ENCODE measurements around the gene VENTX. TPM values are rescaled to one million over a fixed set of nuclear protein-coding genes. Genes with fewer than 3 reads are reported as not detected.

The VENTX gene
- total and polyA plus RNA-seq, 8 donors = 0.15 to 3.2 (median 0.51) TPM; not detected in 2

- H3K27me3 ChIP-seq = peaks cover 0 to 87% (median 30%) of the 10 kb centered on the region in 3 donors
- no peaks in the 10 kb centered on the region for H3K36me3 ChIP-seq
- H3K9me3 ChIP-seq = no peaks in the 10 kb centered on the region
- intact Hi-C loops (cut with DNase I; ENCODE audit: low total_unique reads) = no loop called here
- TF ChIP-seq CTCF (IDR thresholded peaks at IDR 0.05) = no peak
- no peak for TF ChIP-seq EP300 (IDR thresholded peaks at IDR 0.05)
- no peak for TF ChIP-seq POLR2AphosphoS5 (IDR thresholded peaks at IDR 0.05)
- no peak for TF ChIP-seq POLR2A (IDR thresholded peaks at IDR 0.05)
- H3K4me3 ChIP-seq = no peak overlapping the region
- DNase-seq = no peak
- peaks cover 0 to 10% (median 7%) of the 10 kb centered on the region in 4 donors for H3K4me1 ChIP-seq
- WGBS, 5 donors = 59 to 72% (median 71%) methylated on average over 5 to 21 of the region's 21 CpGs
- H3K27ac ChIP-seq = no peak overlapping the region
Observed at GRCh38 chr10:133249094-133249780, 11.6 kb downstream of the VENTX start.

- Histone ChIP-seq H3K27ac (no peak overlapping the region), H3K27me3 (peaks cover 0 to 77% (median 25%) of the 10 kb centered on the region in 3 donors), H3K4me1 (peaks cover 0 to 10% (median 7%) of the 10 kb centered on the region in 4 donors), H3K4me3 (no peak overlapping the region), H3K36me3 (no peaks in the 10 kb centered on the region), H3K9me3 (no peaks in the 10 kb centered on the region)
- TF ChIP-seq POLR2A (IDR thresholded peaks at IDR 0.05) (no peak), EP300 (IDR thresholded peaks at IDR 0.05) (no peak), POLR2AphosphoS5 (IDR thresholded peaks at IDR 0.05) (no peak), CTCF (IDR thresholded peaks at IDR 0.05) (no peak)
- WGBS, 5 donors = 49 to 64% (median 52%) methylated on average over 11 of the region's 11 CpGs
- no peak for DNase-seq
- intact Hi-C loops (cut with DNase I; ENCODE audit: low total_unique reads) = no loop called here
Observed at GRCh38 chr10:133249975-133250754, 12.5 kb downstream of the VENTX start.

- no peak for TF ChIP-seq POLR2AphosphoS5 (IDR thresholded peaks at IDR 0.05)
- no peak for TF ChIP-seq EP300 (IDR thresholded peaks at IDR 0.05)
- no peak for TF ChIP-seq CTCF (IDR thresholded peaks at IDR 0.05)
- TF ChIP-seq POLR2A (IDR thresholded peaks at IDR 0.05) = no peak
- Histone ChIP-seq H3K9me3 (no peaks in the 10 kb centered on the region), H3K4me1 (no peaks in the 10 kb centered on the region), H3K4me3 (no peak overlapping the region), H3K36me3 (no peaks in the 10 kb centered on the region), H3K27ac (no peak overlapping the region), H3K27me3 (peaks cover 0 to 63% (median 13%) of the 10 kb centered on the region in 3 donors)
- no peak for DNase-seq
- intact Hi-C loops (cut with DNase I; ENCODE audit: low total_unique reads) = no loop called here
- 56 to 69% (median 61%) methylated on average over 14 to 28 of the region's 28 CpGs for WGBS, 5 donors
Observed at GRCh38 chr10:133251388-133252222, 13.9 kb downstream of the VENTX start.

GRCh38 chr10:133252223-133252552, 14.5 kb downstream of the VENTX start:
- Histone ChIP-seq H3K27me3 (peaks cover 0 to 57% (median 13%) of the 10 kb centered on the region in 3 donors), H3K4me1 (peaks cover 1 to 3% (median 2%) of the 10 kb centered on the region in 4 donors), H3K9me3 (no peaks in the 10 kb centered on the region), H3K4me3 (no peak overlapping the region), H3K36me3 (no peaks in the 10 kb centered on the region), H3K27ac (no peak overlapping the region)
- 57 to 75% (median 71%) methylated on average over 8 to 12 of the region's 12 CpGs for WGBS, 5 donors
- intact Hi-C loops (cut with DNase I; ENCODE audit: low total_unique reads) = no loop called here
- TF ChIP-seq EP300 (IDR thresholded peaks at IDR 0.05) = no peak
- TF ChIP-seq POLR2AphosphoS5 (IDR thresholded peaks at IDR 0.05) = no peak
- no peak for TF ChIP-seq CTCF (IDR thresholded peaks at IDR 0.05)
- no peak for TF ChIP-seq POLR2A (IDR thresholded peaks at IDR 0.05)
- no peak for DNase-seq
